Smooth muscle cell (in vitro differentiated cells): ENCODE measurements around the gene MLLT10. TPM values are rescaled to one million over a fixed set of nuclear protein-coding genes. Genes with fewer than 3 reads are reported as not detected.

Source experiments
- DNase-seq: peaks from one replicate; lab custom pipeline; 2025; ENCODE audit not compliant: unreplicated experiment; lab: John Stamatoyannopoulos, UW
- H2AFZ ChIP-seq: fragments of 200-600 bp; sonication (generic); 2 replicates; pipeline ENCODE4 v1.6.0; 2016; ENCODE audit warnings: antibody characterized with exemption, low read depth, mild to moderate bottlenecking
- H3F3A ChIP-seq: fragments of 200-600 bp; sonication (generic); 2 replicates; pipeline ENCODE4 v1.6.0; 2017; ENCODE audit warnings: antibody characterized with exemption, low read depth
- H3K27ac ChIP-seq: fragments of 200-600 bp; sonication (generic); 2 replicates; pipeline ENCODE4 v1.5.1; 2016; ENCODE audit warnings: low read depth, mild to moderate bottlenecking
- H3K27me3 ChIP-seq: fragments of 200-600 bp; sonication (generic); 2 replicates; pipeline ENCODE4 v1.6.1; 2016; ENCODE audit warnings: low read depth, mild to moderate bottlenecking
- H3K36me3 ChIP-seq: fragments of 200-600 bp; sonication (generic); 2 replicates; pipeline ENCODE4 v1.5.1; 2016; ENCODE audit warnings: low read depth
- H3K4me1 ChIP-seq: fragments of 200-600 bp; sonication (generic); 2 replicates; pipeline ENCODE4 v1.5.1; 2016; ENCODE audit warnings: low read depth
- H3K4me2 ChIP-seq: fragments of 200-600 bp; sonication (generic); 2 replicates; pipeline ENCODE4 v1.6.0; 2016; ENCODE audit warnings: mild to moderate bottlenecking
- H3K4me3 ChIP-seq: fragments of 200-600 bp; sonication (generic); 2 replicates; pipeline ENCODE4 v1.5.1; 2016; ENCODE audit warnings: mild to moderate bottlenecking
- H3K79me2 ChIP-seq: fragments of 200-600 bp; sonication (generic); 2 replicates; pipeline ENCODE4 v1.6.0; 2016; ENCODE audit warnings: low read depth, mild to moderate bottlenecking
- H3K9ac ChIP-seq: fragments of 200-600 bp; sonication (generic); 2 replicates; pipeline ENCODE4 v1.6.0; 2016; ENCODE audit warnings: low read depth
- H3K9me3 ChIP-seq: fragments of 200-600 bp; sonication (generic); replicated peaks from 2 replicates; pipeline ENCODE4 v1.5.1; 2016; ENCODE audit warnings: low read depth
- H4K20me1 ChIP-seq: fragments of 200-600 bp; sonication (generic); 2 replicates; pipeline ENCODE4 v1.6.0; 2016; ENCODE audit warnings: low read depth
- CTCF ChIP-seq: fragments of 200-600 bp; sonication (generic); IDR thresholded peaks from 2 replicates; pipeline ENCODE4 v1.5.1; 2017; ENCODE audit warnings: borderline replicate concordance, mild to moderate bottlenecking, antibody characterized with exemption; ENCODE audit not compliant: insufficient read depth, poor library complexity, severe bottlenecking
- WGBS: methylation state at CpG from one replicate; pipeline ENCODE4 v1.1.7; 2016; ENCODE audit warnings: low lambda C conversion rate; 5-methylcytosine and 5-hydroxymethylcytosine counted together
- polyA plus RNA-seq: library from polyadenylated mRNA; unstranded; fragments of >200 nt; fragmentation: Nextera tagmentation; extraction: Ambion mirVana; gene quantifications from 2 replicates; pipeline ENCODE4 v1.2.1, GENCODE V29; 2016
- total RNA-seq: library from RNA; depleted of rRNA; stranded (reverse); fragments of >200 nt; gene quantifications from 2 replicates; pipeline ENCODE4 v1.2.3, GENCODE V29; 2014

Gene MLLT10
- total and polyA plus RNA-seq, 2 experiments from 2014 or later = 6.8 to 43.6 TPM

DNA sequence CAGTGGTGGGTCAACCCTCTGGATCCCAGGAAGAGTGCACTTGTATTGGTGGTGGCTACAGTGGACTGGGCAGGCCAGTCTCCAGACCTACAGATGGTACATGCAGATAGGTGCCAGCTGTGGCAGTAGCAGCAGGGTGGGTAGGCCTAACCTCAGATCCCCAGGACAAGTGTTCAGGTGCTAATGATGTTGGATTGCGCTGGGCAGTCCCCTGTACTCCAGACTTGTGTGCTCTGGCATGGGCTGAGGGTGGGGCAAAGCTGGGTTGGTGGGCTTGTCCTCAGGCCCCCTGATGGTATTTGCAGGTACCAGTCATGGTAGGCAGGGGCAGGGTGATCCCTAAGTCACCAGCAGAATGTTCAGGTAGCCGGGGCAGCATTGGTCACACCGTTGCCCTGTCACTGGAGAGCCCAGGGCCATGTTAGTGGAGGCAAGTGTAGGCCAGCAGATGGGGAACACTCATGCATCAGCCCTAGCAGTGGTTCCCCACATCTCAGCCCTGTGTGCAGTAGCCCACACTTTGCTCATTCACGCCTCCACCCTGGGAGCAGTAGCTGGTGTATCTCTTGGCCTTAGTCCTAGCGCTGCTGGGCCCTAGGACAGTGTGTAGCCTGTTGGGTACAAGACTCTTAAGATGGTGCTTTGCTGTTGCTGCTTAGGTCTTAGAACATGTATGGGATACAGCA is 171.3 kb downstream of the MLLT10 start:
- no peak overlapping the region for H3K9ac ChIP-seq
- H3K36me3 ChIP-seq = peaks cover 5% of the 10 kb centered on the region
- H4K20me1 ChIP-seq = peaks cover 53% of the 10 kb centered on the region
- no peaks in the 10 kb centered on the region for H3K4me1 ChIP-seq
- DNase-seq = no peak
- H3K9me3 ChIP-seq = peaks cover 8% of the 10 kb centered on the region
- no peak overlapping the region for H3K27ac ChIP-seq
- no peaks in the 10 kb centered on the region for H3K27me3 ChIP-seq
- peaks cover 53% of the 10 kb centered on the region for H3K79me2 ChIP-seq
- no peak overlapping the region for H2AFZ ChIP-seq
- TF ChIP-seq CTCF = no peak
- WGBS = 98% methylated on average over 5 of the region's 5 CpGs
- H3K4me3 ChIP-seq = no peak overlapping the region
- no peak overlapping the region for H3K4me2 ChIP-seq
- H3F3A ChIP-seq = no peaks in the 10 kb centered on the region

DNA sequence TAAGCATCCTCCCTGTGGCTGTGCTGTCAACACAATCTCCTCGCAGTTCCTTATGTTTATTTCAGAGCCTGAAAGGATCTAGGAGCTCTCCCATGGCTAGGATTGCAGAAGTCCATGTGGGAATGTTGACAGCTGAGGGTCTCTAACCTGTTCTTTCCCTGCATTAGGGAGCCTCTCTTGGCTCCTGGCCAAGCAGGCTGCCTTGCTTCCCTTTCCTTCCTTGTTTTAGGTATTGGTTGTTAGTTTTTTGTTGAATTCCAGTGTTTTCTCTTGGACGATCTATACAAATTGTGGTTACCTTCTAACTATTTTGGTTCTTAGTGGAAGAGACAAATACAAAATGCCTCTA is 171.8 kb downstream of the MLLT10 start:
- H3K27me3 ChIP-seq = no peaks in the 10 kb centered on the region
- H3K9ac ChIP-seq = no peak overlapping the region
- peaks cover 3% of the 10 kb centered on the region for H3K9me3 ChIP-seq
- no peak overlapping the region for H2AFZ ChIP-seq
- no peak for DNase-seq
- WGBS = 90% methylated on average over 2 of the region's 2 CpGs
- peaks cover 3% of the 10 kb centered on the region for H3K36me3 ChIP-seq
- TF ChIP-seq CTCF = no peak
- peaks cover 48% of the 10 kb centered on the region for H3K79me2 ChIP-seq
- no peak overlapping the region for H3K4me3 ChIP-seq
- H3K4me1 ChIP-seq = no peaks in the 10 kb centered on the region
- no peaks in the 10 kb centered on the region for H3F3A ChIP-seq
- no peak overlapping the region for H3K4me2 ChIP-seq
- H3K27ac ChIP-seq = no peak overlapping the region
- peaks cover 53% of the 10 kb centered on the region for H4K20me1 ChIP-seq

DNA sequence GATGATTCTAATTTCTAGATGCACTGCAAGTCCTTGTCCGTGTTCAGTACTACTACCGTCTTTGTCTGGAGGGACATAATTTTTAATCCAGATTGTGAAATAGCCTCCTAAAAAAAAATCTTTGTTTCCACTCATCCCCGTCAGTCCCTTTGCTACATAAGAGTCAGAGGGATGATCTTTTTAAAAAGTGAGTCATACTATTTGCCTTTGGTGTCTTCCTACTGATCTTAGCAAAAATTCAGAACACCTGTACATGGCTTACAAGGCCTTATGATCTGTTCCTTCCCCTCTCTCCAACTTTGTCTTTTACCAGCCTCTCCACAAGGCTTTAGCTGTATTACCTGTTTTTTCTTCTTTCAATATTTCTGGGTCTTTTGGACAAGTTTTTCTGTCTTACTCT is 173.5 kb downstream of the MLLT10 start:
- Histone ChIP-seq H3K36me3 (no peaks in the 10 kb centered on the region), H3K4me3 (no peak overlapping the region), H3K4me1 (no peaks in the 10 kb centered on the region), H4K20me1 (peaks cover 52% of the 10 kb centered on the region), H3K9me3 (no peaks in the 10 kb centered on the region), H3K27ac (no peak overlapping the region), H3K79me2 (peaks cover 45% of the 10 kb centered on the region), H3K4me2 (no peak overlapping the region), H3F3A (no peaks in the 10 kb centered on the region), H3K27me3 (no peaks in the 10 kb centered on the region), H3K9ac (no peak overlapping the region), H2AFZ (no peak overlapping the region)
- WGBS = 92% methylated on average over 3 of the region's 3 CpGs
- no peak for DNase-seq
- no peak for TF ChIP-seq CTCF

GRCh38 chr10:21712975-21713374 is 178.9 kb downstream of the MLLT10 start:
- H4K20me1 ChIP-seq = peaks cover 20% of the 10 kb centered on the region
- TF ChIP-seq CTCF = no peak
- H3K4me2 ChIP-seq = no peak overlapping the region
- H2AFZ ChIP-seq = no peak overlapping the region
- H3K27me3 ChIP-seq = no peaks in the 10 kb centered on the region
- H3K79me2 ChIP-seq = peaks cover 26% of the 10 kb centered on the region
- H3K4me3 ChIP-seq = no peak overlapping the region
- no peaks in the 10 kb centered on the region for H3K36me3 ChIP-seq
- no peaks in the 10 kb centered on the region for H3K9me3 ChIP-seq
- H3K9ac ChIP-seq = no peak overlapping the region
- H3K27ac ChIP-seq = no peak overlapping the region
- WGBS = 86% methylated on average over 4 of the region's 4 CpGs
- H3K4me1 ChIP-seq = peaks cover 9% of the 10 kb centered on the region
- H3F3A ChIP-seq = peaks cover 2% of the 10 kb centered on the region
- DNase-seq = no peak
